Glutamatergic neuron (in vitro differentiated cells): Measurements from ENCODE around the gene ELAPOR1. TPM values are rescaled to one million over a fixed set of nuclear protein-coding genes. Genes with fewer than 3 reads are reported as not detected.
A peak's percentile ranks its signal among the peaks of the same experiment; 100 is the strongest.

Source experiments
- DNase-seq: peaks from one replicate; pipeline ENCODE4 v3.0.0; 2022
- H3K27ac Mint-ChIP-seq: one replicate; pipeline ENCODE4 v1.8.0; 2020; ENCODE audit warnings: mild to moderate bottlenecking, mixed read lengths, inconsistent platforms; ENCODE audit not compliant: unreplicated experiment
- H3K27me3 Mint-ChIP-seq: one replicate; pipeline ENCODE4 v1.8.0; 2020; ENCODE audit warnings: mild to moderate bottlenecking, moderate library complexity, mixed read lengths, inconsistent platforms; ENCODE audit not compliant: unreplicated experiment
- H3K36me3 Mint-ChIP-seq: one replicate; pipeline ENCODE4 v1.8.0; 2020; ENCODE audit warnings: mild to moderate bottlenecking, mixed read lengths, inconsistent platforms; ENCODE audit not compliant: unreplicated experiment
- H3K4me1 Mint-ChIP-seq: one replicate; pipeline ENCODE4 v1.8.0; 2020; ENCODE audit warnings: mild to moderate bottlenecking, low read depth, mixed read lengths, inconsistent platforms; ENCODE audit not compliant: unreplicated experiment
- H3K4me3 Mint-ChIP-seq: one replicate; pipeline ENCODE4 v1.8.0; 2020; ENCODE audit warnings: mild to moderate bottlenecking, mixed read lengths, inconsistent platforms; ENCODE audit not compliant: unreplicated experiment
- H3K9me3 Mint-ChIP-seq: one replicate; pipeline ENCODE4 v1.8.0; 2020; ENCODE audit warnings: mild to moderate bottlenecking, moderate library complexity, mixed read lengths, inconsistent platforms; ENCODE audit not compliant: unreplicated experiment
- CTCF ChIP-seq: fragments of 200-600 bp; sonication (generic); IDR thresholded peaks from one replicate; pipeline ENCODE4 v1.5.0; 2021; ENCODE audit not compliant: partially characterized antibody, unreplicated experiment
- long read RNA-seq: library from polyadenylated mRNA; unstranded; transcript quantifications from one replicate; pipeline ENCODE4 v2.0.0, GENCODE V29; 2020; ENCODE audit not compliant: unreplicated experiment
- total RNA-seq: library from RNA; stranded (reverse); fragmentation: NEBNext Ultra II Directional; extraction: Animal tissue kit (Norgen Biotek cat#: 25700); gene quantifications from one replicate; pipeline ENCODE4 v1.2.1, GENCODE V29; 2021; ENCODE audit not compliant: unreplicated experiment

ELAPOR1 gene
- 1.5 TPM for total RNA-seq
- long read RNA-seq, partial matches to known transcripts: 0 of 1 reads
- long read RNA-seq, other reads (novel, unspliced or antisense): 1 of 1 reads

GRCh38 chr1:109113590-109114341 is at the start of gene ELAPOR1:
Gene ELAPOR1, plus strand, starts transcription at chr1:109114115. Its CDS starts 69 bp downstream, at chr1:109114184.
- no peak for TF ChIP-seq CTCF
- H3K36me3 Mint-ChIP-seq: peaks cover 3% of the 10 kb centered on the region
- peak within 1 kb of the TSS; percentile 41 for H3K27ac Mint-ChIP-seq
- peaks cover 8% of the 10 kb centered on the region for H3K9me3 Mint-ChIP-seq
- peak within 1 kb of the TSS; percentile 87 for H3K4me3 Mint-ChIP-seq
- H3K4me1 Mint-ChIP-seq: peaks cover 8% of the 10 kb centered on the region
- peak; percentile 60 for DNase-seq
- H3K27me3 Mint-ChIP-seq: peaks cover 20% of the 10 kb centered on the region

- DNase-seq: no peak
- Mint-ChIP-seq H3K9me3 (no peaks in the 10 kb centered on the region), H3K27ac (no peak overlapping the region), H3K4me3 (no peak overlapping the region), H3K27me3 (no peaks in the 10 kb centered on the region), H3K36me3 (no peaks in the 10 kb centered on the region), H3K4me1 (no peaks in the 10 kb centered on the region)
- TF ChIP-seq CTCF: no peak
Observed at GRCh38 chr1:109065137-109065536, 48.8 kb upstream of the ELAPOR1 start.

GRCh38 chr1:109067883-109068282 is 46.0 kb upstream of the ELAPOR1 start:
- no peaks in the 10 kb centered on the region for H3K36me3 Mint-ChIP-seq

GRCh38 chr1:109069294-109069693 is 44.6 kb upstream of the ELAPOR1 start:
- H3K4me1 Mint-ChIP-seq: peaks cover 2% of the 10 kb centered on the region
- no peak overlapping the region for H3K27ac Mint-ChIP-seq
- no peak overlapping the region for H3K4me3 Mint-ChIP-seq
- TF ChIP-seq CTCF: no peak
- no peaks in the 10 kb centered on the region for H3K36me3 Mint-ChIP-seq
- no peak for DNase-seq
- no peaks in the 10 kb centered on the region for H3K9me3 Mint-ChIP-seq
- H3K27me3 Mint-ChIP-seq: no peaks in the 10 kb centered on the region

More at GRCh38 chr1:109067883-109068282, 46.0 kb upstream of the ELAPOR1 start:
- no peaks in the 10 kb centered on the region for H3K9me3 Mint-ChIP-seq
- TF ChIP-seq CTCF: no peak
- no peak overlapping the region for H3K27ac Mint-ChIP-seq
- DNase-seq: no peak
- no peaks in the 10 kb centered on the region for H3K4me1 Mint-ChIP-seq
- H3K4me3 Mint-ChIP-seq: no peak overlapping the region
- H3K27me3 Mint-ChIP-seq: no peaks in the 10 kb centered on the region
